Measurements from ENCODE around the gene ARVCF. TPM values are rescaled to one million over a fixed set of nuclear protein-coding genes. Genes with fewer than 3 reads are reported as not detected.

ARVCF gene
- total RNA-seq, 1 donor from 2014 or later = 19.2 TPM

- TF ChIP-seq CTCF (IDR thresholded peaks at IDR 0.05; ENCODE audit: insufficient read depth, low read length, severe bottlenecking) = no peak
- FAIRE-seq = no peak
- Histone ChIP-seq H3K4me3 (ENCODE audit: low read depth, low read length) (no peak overlapping the region), H3K36me3 (ENCODE audit: control insufficient read depth, insufficient read depth, low read length) (peaks cover 1% of the 10 kb centered on the region), H3K27me3 (ENCODE audit: control insufficient read depth, insufficient read depth, low read length) (no peaks in the 10 kb centered on the region)
- DNase-seq (ENCODE audit: low read depth) = no peak
Measured at GRCh38 chr22:20026204-20026908, 9.7 kb upstream of the ARVCF start.

- no peak for TF ChIP-seq CTCF (IDR thresholded peaks at IDR 0.05; ENCODE audit: insufficient read depth, low read length, severe bottlenecking)
- Histone ChIP-seq H3K4me3 (ENCODE audit: low read depth, low read length) (no peak overlapping the region), H3K36me3 (ENCODE audit: control insufficient read depth, insufficient read depth, low read length) (no peaks in the 10 kb centered on the region), H3K27me3 (ENCODE audit: control insufficient read depth, insufficient read depth, low read length) (no peaks in the 10 kb centered on the region)
- no peak for DNase-seq (ENCODE audit: low read depth)
- no peak for FAIRE-seq
Measured at GRCh38 chr22:20025401-20026203, 9.0 kb upstream of the ARVCF start.

- no peak overlapping the region for H3K4me3 ChIP-seq (ENCODE audit: low read depth, low read length)
- no peaks in the 10 kb centered on the region for H3K27me3 ChIP-seq (ENCODE audit: control insufficient read depth, insufficient read depth, low read length)
- no peak for DNase-seq (ENCODE audit: low read depth)
- H3K36me3 ChIP-seq (ENCODE audit: control insufficient read depth, insufficient read depth, low read length) = no peaks in the 10 kb centered on the region
- no peak for TF ChIP-seq CTCF (IDR thresholded peaks at IDR 0.05; ENCODE audit: insufficient read depth, low read length, severe bottlenecking)
- FAIRE-seq = no peak
Measured at GRCh38 chr22:20024650-20025397, 8.2 kb upstream of the ARVCF start.

DNA sequence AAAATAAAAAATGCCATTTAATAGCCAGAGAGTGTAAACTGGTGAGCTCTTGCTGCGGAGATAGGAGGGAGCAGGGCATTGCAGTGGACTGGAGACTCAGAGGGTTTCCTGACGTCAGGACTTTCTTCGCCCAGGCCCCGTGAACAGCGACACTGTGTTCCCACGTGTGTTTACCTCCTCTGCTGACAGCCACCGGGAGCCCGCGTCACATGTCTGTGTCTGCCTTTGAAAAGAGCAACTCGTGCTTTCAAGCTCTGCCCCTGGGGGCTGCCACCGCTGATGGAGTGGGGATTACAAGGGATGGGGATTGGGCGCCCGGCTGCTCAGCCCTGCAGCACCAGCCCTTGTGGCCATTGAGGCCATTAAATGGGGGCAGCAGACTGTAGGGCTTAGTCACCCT lies 7.6 kb upstream of the ARVCF start:
- Histone ChIP-seq H3K36me3 (ENCODE audit: control insufficient read depth, insufficient read depth, low read length) (no peaks in the 10 kb centered on the region), H3K27me3 (ENCODE audit: control insufficient read depth, insufficient read depth, low read length) (no peaks in the 10 kb centered on the region), H3K4me3 (ENCODE audit: low read depth, low read length) (no peak overlapping the region)
- DNase-seq (ENCODE audit: low read depth) (no peak), FAIRE-seq (no peak)
- no peak for TF ChIP-seq CTCF (IDR thresholded peaks at IDR 0.05; ENCODE audit: insufficient read depth, low read length, severe bottlenecking)

GRCh38 chr22:20022978-20023613 lies 6.5 kb upstream of the ARVCF start:
- TF ChIP-seq CTCF (IDR thresholded peaks at IDR 0.05; ENCODE audit: insufficient read depth, low read length, severe bottlenecking) = no peak

More at GRCh38 chr22:20022978-20023613, 6.5 kb upstream of the ARVCF start:
- H3K27me3 ChIP-seq (ENCODE audit: control insufficient read depth, insufficient read depth, low read length) = peaks cover 4% of the 10 kb centered on the region
- H3K36me3 ChIP-seq (ENCODE audit: control insufficient read depth, insufficient read depth, low read length) = no peaks in the 10 kb centered on the region
- FAIRE-seq (no peak), DNase-seq (ENCODE audit: low read depth) (no peak)
- H3K4me3 ChIP-seq (ENCODE audit: low read depth, low read length) = no peak overlapping the region
